GM18505 (cell line): ENCODE results near the gene P3H1.
"Not testable (repeated sequence)": the region's sequence is repeated elsewhere in the genome, so short reads cannot be mapped to it uniquely, and the experiment has no call there.

Experiments used
- ATAC-seq: cut with Tn5 transposase; IDR thresholded peaks from one replicate; pipeline ENCODE4 v1.9.1; 2021; ENCODE audit not compliant: unreplicated experiment
- POLR2A ChIP-seq: IDR thresholded peaks from 4 replicates; pipeline ENCODE4 v1.6.1; 2011; ENCODE audit warnings: borderline replicate concordance; ENCODE audit not compliant: insufficient read depth, insufficient read length; ENCODE audit errors: extremely low read depth

The P3H1 gene

GRCh38 chr1:42765269-42765668, 1.6 kb downstream of the P3H1 start:
- no peak for TF ChIP-seq POLR2A
- no peak for ATAC-seq

- no peak for TF ChIP-seq POLR2A
- ATAC-seq = no peak
These were observed 4.6 kb downstream of the P3H1 start for GRCh38 chr1:42762269-42762668.

- no peak for TF ChIP-seq POLR2A
- ATAC-seq = no peak
These were observed 5.3 kb downstream of the P3H1 start for GRCh38 chr1:42761567-42761966.

GRCh38 chr1:42759114-42759513, 7.7 kb downstream of the P3H1 start:
- no peak for ATAC-seq
- TF ChIP-seq POLR2A = no peak

GRCh38 chr1:42758641-42759040, 8.2 kb downstream of the P3H1 start:
- no peak for ATAC-seq
- no peak for TF ChIP-seq POLR2A

- TF ChIP-seq POLR2A = no peak
- no peak for ATAC-seq
These were observed 8.9 kb downstream of the P3H1 start for GRCh38 chr1:42757892-42758275.

GRCh38 chr1:42756956-42757891, 9.6 kb downstream of the P3H1 start:
- no peak for ATAC-seq
- TF ChIP-seq POLR2A = no peak

- ATAC-seq = no peak
- TF ChIP-seq POLR2A = no peak
These were observed 13.8 kb downstream of the P3H1 start for GRCh38 chr1:42753070-42753469.

- no peak for TF ChIP-seq POLR2A
- ATAC-seq = no peak
These were observed 14.5 kb downstream of the P3H1 start for GRCh38 chr1:42752284-42752683.

GRCh38 chr1:42751511-42752070, 15.2 kb downstream of the P3H1 start:
- not testable (repeated sequence) for ATAC-seq

GRCh38 chr1:42750041-42750440, 16.8 kb downstream of the P3H1 start:
- no peak for TF ChIP-seq POLR2A
- ATAC-seq = no peak

GRCh38 chr1:42748461-42749410, 18.1 kb downstream of the P3H1 start:
- TF ChIP-seq POLR2A = no peak

GRCh38 chr1:42748021-42748420, 18.8 kb downstream of the P3H1 start:
- no peak for ATAC-seq
- no peak for TF ChIP-seq POLR2A

More at GRCh38 chr1:42748461-42749410, 18.1 kb downstream of the P3H1 start:
- ATAC-seq = no peak

- ATAC-seq = no peak
- TF ChIP-seq POLR2A = no peak
These were observed 19.7 kb downstream of the P3H1 start for GRCh38 chr1:42747125-42747524.

- no peak for TF ChIP-seq POLR2A
- ATAC-seq = no peak
These were observed 20.3 kb downstream of the P3H1 start for GRCh38 chr1:42746436-42747105.
